Mammary epithelial cell (primary cell): ENCODE results near the gene SCAMP1.

Experiments
- CTCF ChIP-seq, 2 donors: IDR thresholded peaks in 1 of 2; conservative IDR thresholded peaks in 1 of 2; 2 replicates each; pipeline ENCODE4 v1.5.1; 2011 to 2012; ENCODE audit warnings: inconsistent platforms in 2 of 2, low read length in 2 of 2, mild to moderate bottlenecking in 2 of 2, control low read depth in 1 of 2, low read depth in 1 of 2; ENCODE audit not compliant: insufficient read depth in 1 of 2; ENCODE audit errors: extremely low read depth in 1 of 2
- EZH2 ChIP-seq: IDR thresholded peaks from 2 replicates; pipeline ENCODE4 v1.6.1; 2012; ENCODE audit warnings: low read length, inconsistent platforms, borderline replicate concordance

- TF ChIP-seq CTCF (conservative IDR thresholded peaks at IDR 0.05 in 1 of 2, IDR thresholded peaks at IDR 0.05 in 1 of 2; ENCODE audit: extremely low read depth in 1 of 2, insufficient read depth in 1 of 2, low read depth in 1 of 2, low read length in 2 of 2) (no peak), EZH2 (no peak)
Measured at GRCh38 chr5:78369680-78370079, 9.3 kb downstream of the SCAMP1 start.
